H9 (cell line): ENCODE results near the gene LPCAT3. TPM values are rescaled to one million over a fixed set of nuclear protein-coding genes. Genes with fewer than 3 reads are reported as not detected.

ENCODE experiments used
- DNase-seq: peaks from one replicate; pipeline ENCODE4 v3.0.0-alpha.2; 2017
- H2AFZ ChIP-seq: one replicate; pipeline ENCODE4 v1.6.1; 2013; ENCODE audit warnings: mild to moderate bottlenecking, low read length, control low read depth, moderate library complexity
- H2AK5ac ChIP-seq: 2 replicates; pipeline ENCODE4 v1.6.1; 2013; ENCODE audit warnings: low read length, control low read depth, mixed read lengths; ENCODE audit not compliant: insufficient read length
- H2BK120ac ChIP-seq: one replicate; pipeline ENCODE4 v1.6.1; 2013; ENCODE audit warnings: low read depth, mild to moderate bottlenecking, low read length, control low read depth, inconsistent platforms; ENCODE audit not compliant: poor library complexity, severe bottlenecking
- H2BK12ac ChIP-seq: 2 replicates; pipeline ENCODE4 v1.6.1; 2013; ENCODE audit warnings: low read length, control low read depth, mixed read lengths, low read depth; ENCODE audit not compliant: insufficient read length
- H2BK15ac ChIP-seq: 2 replicates; pipeline ENCODE4 v1.6.1; 2013; ENCODE audit warnings: low read depth, low read length, control low read depth
- H2BK20ac ChIP-seq: one replicate; pipeline ENCODE4 v1.6.1; 2013; ENCODE audit warnings: low read depth, mild to moderate bottlenecking, low read length, control low read depth, inconsistent platforms; ENCODE audit not compliant: poor library complexity, severe bottlenecking
- H2BK5ac ChIP-seq: 2 replicates; pipeline ENCODE4 v1.6.1; 2013; ENCODE audit warnings: low read length, control low read depth, mixed read lengths; ENCODE audit not compliant: insufficient read length
- H3K14ac ChIP-seq: 2 replicates; pipeline ENCODE4 v1.6.1; 2013; ENCODE audit warnings: low read length, control low read depth; ENCODE audit not compliant: insufficient read depth
- H3K18ac ChIP-seq: 2 replicates; pipeline ENCODE4 v1.6.1; 2013; ENCODE audit warnings: low read depth, mild to moderate bottlenecking, mixed read lengths, low read length, control low read depth; ENCODE audit not compliant: insufficient read length
- H3K23ac ChIP-seq: 2 replicates; pipeline ENCODE4 v1.6.1; 2013; ENCODE audit warnings: low read length, control low read depth, mixed read lengths, low read depth; ENCODE audit not compliant: insufficient read length
- H3K23me2 ChIP-seq: 2 replicates; pipeline ENCODE4 v1.6.1; 2013; ENCODE audit warnings: low read depth, mild to moderate bottlenecking, mixed read lengths, low read length, control low read depth; ENCODE audit not compliant: insufficient read length, poor library complexity, severe bottlenecking
- H3K27ac ChIP-seq: 2 replicates; pipeline ENCODE4 v1.5.1; 2013; ENCODE audit warnings: low read length, control low read depth, mixed read lengths, low read depth; ENCODE audit not compliant: insufficient read length
- H3K27me3 ChIP-seq: 2 replicates; pipeline ENCODE4 v1.6.1; 2013; ENCODE audit warnings: low read length, control low read depth, inconsistent platforms; ENCODE audit not compliant: insufficient read depth
- H3K4ac ChIP-seq: 2 replicates; pipeline ENCODE4 v1.6.1; 2013; ENCODE audit warnings: low read depth, mild to moderate bottlenecking, control low read depth, inconsistent platforms, low read length, moderate library complexity
- H3K4me1 ChIP-seq: 2 replicates; pipeline ENCODE4 v1.6.1; 2013; ENCODE audit warnings: low read length, control low read depth, inconsistent platforms; ENCODE audit not compliant: insufficient read depth
- H3K4me2 ChIP-seq: 2 replicates; pipeline ENCODE4 v1.6.1; 2013; ENCODE audit warnings: low read length, control low read depth, mixed read lengths; ENCODE audit not compliant: insufficient read length, insufficient read depth
- H3K56ac ChIP-seq: 2 replicates; pipeline ENCODE4 v1.6.1; 2013; ENCODE audit warnings: low read depth, mild to moderate bottlenecking, mixed read lengths, low read length, control low read depth; ENCODE audit not compliant: insufficient read length
- H3K79me1 ChIP-seq: 2 replicates; pipeline ENCODE4 v1.6.1; 2013; ENCODE audit warnings: low read depth, mild to moderate bottlenecking, moderate library complexity, low read length, control low read depth, inconsistent platforms; ENCODE audit not compliant: insufficient read depth, poor library complexity, severe bottlenecking
- H3K79me2 ChIP-seq: 2 replicates; pipeline ENCODE4 v1.6.1; 2013; ENCODE audit warnings: low read length, control low read depth, inconsistent platforms; ENCODE audit not compliant: insufficient read depth
- H3K9ac ChIP-seq: 2 replicates; pipeline ENCODE4 v1.6.1; 2013; ENCODE audit warnings: low read length, control low read depth, mixed read lengths; ENCODE audit not compliant: insufficient read length; ENCODE audit errors: extremely low read depth
- H3K9me3 ChIP-seq: one replicate; pipeline ENCODE4 v1.6.1; 2013; ENCODE audit warnings: low read depth, low read length, inconsistent platforms; ENCODE audit not compliant: control insufficient read depth
- H3T11ph ChIP-seq: one replicate; pipeline ENCODE4 v1.6.1; 2013; ENCODE audit warnings: mild to moderate bottlenecking, low read length, control low read depth, inconsistent platforms
- H4K20me1 ChIP-seq: one replicate; pipeline ENCODE4 v1.6.1; 2013; ENCODE audit not compliant: control insufficient read depth, insufficient read length, insufficient read depth
- H4K5ac ChIP-seq: 2 replicates; pipeline ENCODE4 v1.6.1; 2013; ENCODE audit warnings: low read depth, mild to moderate bottlenecking, mixed read lengths, low read length, control low read depth; ENCODE audit not compliant: insufficient read length
- H4K8ac ChIP-seq: replicated peaks from 2 replicates; pipeline ENCODE4 v1.6.1; 2013; ENCODE audit warnings: low read length, control low read depth, mixed read lengths, low read depth; ENCODE audit not compliant: insufficient read length
- H4K91ac ChIP-seq: 2 replicates; pipeline ENCODE4 v1.6.1; 2013; ENCODE audit warnings: low read depth, mild to moderate bottlenecking, moderate library complexity, mixed read lengths, low read length, control low read depth; ENCODE audit not compliant: insufficient read length
- H3K27ac Mint-ChIP-seq, 3 experiments: 2 replicates in 2 of 3; 3 replicates in 1 of 3; pipeline ENCODE4 v1.8.0; 2020 to 2021; ENCODE audit warnings: mixed read lengths in 3 of 3, mild to moderate bottlenecking in 1 of 3, moderate library complexity in 1 of 3
- H3K27me3 Mint-ChIP-seq: 2 replicates; pipeline ENCODE4 v1.8.0; 2021; ENCODE audit warnings: low read depth, mild to moderate bottlenecking, moderate library complexity, mixed read lengths
- H3K36me3 Mint-ChIP-seq, 3 experiments: 2 replicates in 2 of 3; 3 replicates in 1 of 3; pipeline ENCODE4 v1.8.0; 2020 to 2021; ENCODE audit warnings: low read depth in 3 of 3, mixed read lengths in 3 of 3; ENCODE audit not compliant: insufficient read depth in 1 of 3
- H3K4me1 Mint-ChIP-seq, 2 experiments: 2 replicates each; pipeline ENCODE4 v1.8.0; 2020; ENCODE audit warnings: mixed read lengths in 2 of 2
- H3K4me3 Mint-ChIP-seq, 2 experiments: 2 replicates in 1 of 2; 3 replicates in 1 of 2; pipeline ENCODE4 v1.8.0; 2020 to 2021; ENCODE audit warnings: mild to moderate bottlenecking in 2 of 2, mixed read lengths in 2 of 2, moderate library complexity in 1 of 2
- H3K9me3 Mint-ChIP-seq, 2 experiments: 2 replicates in 1 of 2; 3 replicates in 1 of 2; pipeline ENCODE4 v1.8.0; 2020; ENCODE audit warnings: mild to moderate bottlenecking in 2 of 2, mixed read lengths in 2 of 2, moderate library complexity in 1 of 2
- WGBS: extraction: QIAGEN DNeasy Blood & Tissue Kit; methylation state at CpG from one replicate; pipeline ENCODE4 v1.1.7; 2013; ENCODE audit warnings: missing lambda C conversion rate, low lambda C conversion rate, mixed read lengths; ENCODE audit not compliant: insufficient read length; ENCODE audit errors: extremely low coverage; 5-methylcytosine and 5-hydroxymethylcytosine counted together
- total RNA-seq: library from RNA; stranded (reverse); gene quantifications from 2 replicates; pipeline ENCODE4 v1.2.1, GENCODE V29; 2021
- TF ChIP-seq, protein P1 (sequence below): fragments of 200-600 bp; sonication (generic); conservative IDR thresholded peaks from 3 replicates; pipeline ENCODE4 v1.8.0; 2021; ENCODE audit warnings: antibody characterized with exemption, mild to moderate bottlenecking

LPCAT3 gene
- total RNA-seq, 1 experiment from 2014 or later = 47.7 TPM

- Mint-ChIP-seq H3K4me3 (no peak overlapping the region), H3K27ac (no peak overlapping the region), H3K4me1 (peaks cover 3 to 4% of the 10 kb centered on the region in 2 experiments; a peak in 3 of 4 replicates), H3K36me3 (no peaks in the 10 kb centered on the region), H3K9me3 (peaks cover 0 to 5% of the 10 kb centered on the region in 2 experiments; a peak in 2 of 5 replicates), H3K27me3 (peaks cover 8% of the 10 kb centered on the region)
- H3T11ph ChIP-seq = no peak overlapping the region
- H3K56ac ChIP-seq = no peak overlapping the region
- no peak overlapping the region for H4K5ac ChIP-seq
- no peak overlapping the region for H2BK20ac ChIP-seq
- H2BK120ac ChIP-seq = no peak overlapping the region
- DNase-seq = no peak
- TF ChIP-seq, protein P1, sequence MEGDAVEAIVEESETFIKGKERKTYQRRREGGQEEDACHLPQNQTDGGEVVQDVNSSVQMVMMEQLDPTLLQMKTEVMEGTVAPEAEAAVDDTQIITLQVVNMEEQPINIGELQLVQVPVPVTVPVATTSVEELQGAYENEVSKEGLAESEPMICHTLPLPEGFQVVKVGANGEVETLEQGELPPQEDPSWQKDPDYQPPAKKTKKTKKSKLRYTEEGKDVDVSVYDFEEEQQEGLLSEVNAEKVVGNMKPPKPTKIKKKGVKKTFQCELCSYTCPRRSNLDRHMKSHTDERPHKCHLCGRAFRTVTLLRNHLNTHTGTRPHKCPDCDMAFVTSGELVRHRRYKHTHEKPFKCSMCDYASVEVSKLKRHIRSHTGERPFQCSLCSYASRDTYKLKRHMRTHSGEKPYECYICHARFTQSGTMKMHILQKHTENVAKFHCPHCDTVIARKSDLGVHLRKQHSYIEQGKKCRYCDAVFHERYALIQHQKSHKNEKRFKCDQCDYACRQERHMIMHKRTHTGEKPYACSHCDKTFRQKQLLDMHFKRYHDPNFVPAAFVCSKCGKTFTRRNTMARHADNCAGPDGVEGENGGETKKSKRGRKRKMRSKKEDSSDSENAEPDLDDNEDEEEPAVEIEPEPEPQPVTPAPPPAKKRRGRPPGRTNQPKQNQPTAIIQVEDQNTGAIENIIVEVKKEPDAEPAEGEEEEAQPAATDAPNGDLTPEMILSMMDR = no peak
- H3K23ac ChIP-seq = no peak overlapping the region
- H3K9me3 ChIP-seq = no peaks in the 10 kb centered on the region
- no peak overlapping the region for H3K27ac ChIP-seq
- no peak overlapping the region for H4K8ac ChIP-seq
- no peak overlapping the region for H2BK5ac ChIP-seq
- H4K91ac ChIP-seq = no peak overlapping the region
- H3K4me1 ChIP-seq = no peaks in the 10 kb centered on the region
- no peaks in the 10 kb centered on the region for H3K27me3 ChIP-seq
- no peak overlapping the region for H2BK15ac ChIP-seq
- no peak overlapping the region for H3K4ac ChIP-seq
- no peak overlapping the region for H2AK5ac ChIP-seq
- H3K14ac ChIP-seq = no peak overlapping the region
- WGBS = no CpG with 5 or more reads among the region's 5 CpGs
- H4K20me1 ChIP-seq = no peaks in the 10 kb centered on the region
- no peaks in the 10 kb centered on the region for H3K23me2 ChIP-seq
- H2AFZ ChIP-seq = no peak overlapping the region
- H3K18ac ChIP-seq = no peak overlapping the region
- no peaks in the 10 kb centered on the region for H3K79me2 ChIP-seq
- no peaks in the 10 kb centered on the region for H3K79me1 ChIP-seq
- H3K4me2 ChIP-seq = no peak overlapping the region
- H3K9ac ChIP-seq = no peak overlapping the region
- no peak overlapping the region for H2BK12ac ChIP-seq
Observed at GRCh38 chr12:7047306-7047705, 29.0 kb upstream of the LPCAT3 start.
